ENCODE measurements around the gene SLC7A1.

The SLC7A1 gene

DNA sequence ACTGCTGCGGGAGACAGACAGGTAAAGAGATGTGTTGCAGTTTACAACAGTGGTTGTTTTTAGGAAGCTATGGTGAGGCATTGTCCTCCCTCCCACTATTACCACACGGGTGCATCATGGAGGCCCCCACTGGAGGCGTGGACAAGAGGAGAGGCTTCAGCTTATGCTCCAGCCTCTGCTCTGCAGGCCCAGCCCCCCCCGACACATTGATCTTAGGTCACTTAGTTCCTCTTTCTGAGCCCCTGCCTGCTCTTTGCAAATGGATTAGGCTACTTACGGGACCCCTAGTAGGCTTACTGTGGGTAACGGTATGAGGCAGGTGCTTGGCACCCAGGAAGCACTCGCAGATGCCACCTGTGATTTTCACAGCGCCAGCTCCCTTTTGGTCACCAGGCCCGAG lies 123.9 kb downstream of the SLC7A1 start:
- Mint-ChIP-seq H3K36me3 (ENCODE audit: low read depth) (no peaks in the 10 kb centered on the region), H3K4me3 (no peak overlapping the region), H3K27me3 (ENCODE audit: low read depth) (no peaks in the 10 kb centered on the region), H3K4me1 (peaks cover 5% of the 10 kb centered on the region), H3K27ac (no peak overlapping the region), H3K9me3 (no peaks in the 10 kb centered on the region)
- TF ChIP-seq CTCF (IDR thresholded peaks at IDR 0.05; ENCODE audit: unreplicated experiment in 3 of 3), result no peak

DNA sequence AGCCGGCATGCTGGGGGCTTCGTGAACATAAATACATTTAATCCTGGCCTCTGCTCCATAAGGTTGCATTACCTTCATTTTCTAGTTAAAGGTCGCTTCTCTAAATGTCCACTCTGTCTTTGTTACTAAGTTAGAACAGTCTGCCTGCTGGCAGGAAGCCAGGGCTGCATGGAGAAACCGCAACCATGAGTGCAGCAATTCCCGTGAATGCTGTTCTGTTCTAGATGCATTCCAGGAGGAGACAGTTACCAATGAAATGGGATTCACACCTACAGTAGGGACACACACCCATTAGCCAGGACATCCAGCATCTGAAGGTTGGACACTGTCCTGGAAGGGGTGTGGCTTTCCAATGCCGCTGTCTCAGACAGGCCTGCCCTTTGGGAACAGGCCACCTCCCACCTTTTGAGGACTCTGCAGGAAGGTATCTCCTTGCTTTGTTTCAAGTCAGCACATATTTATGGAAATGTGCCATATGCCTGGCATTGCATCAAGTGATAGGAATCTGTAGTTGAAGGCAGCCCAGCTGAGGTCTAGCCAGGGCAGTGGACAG lies 129.7 kb downstream of the SLC7A1 start:
- no peaks in the 10 kb centered on the region for H3K27me3 Mint-ChIP-seq (ENCODE audit: low read depth)
- H3K4me1 Mint-ChIP-seq, result peaks cover 5% of the 10 kb centered on the region
- H3K9me3 Mint-ChIP-seq, result no peaks in the 10 kb centered on the region
- H3K36me3 Mint-ChIP-seq (ENCODE audit: low read depth), result no peaks in the 10 kb centered on the region
- H3K4me3 Mint-ChIP-seq, result no peak overlapping the region
- TF ChIP-seq CTCF (IDR thresholded peaks at IDR 0.05; ENCODE audit: unreplicated experiment in 3 of 3), result no peak
- peak overlapping the region in 1 of 3 experiments; percentile 41 for H3K27ac Mint-ChIP-seq

DNA sequence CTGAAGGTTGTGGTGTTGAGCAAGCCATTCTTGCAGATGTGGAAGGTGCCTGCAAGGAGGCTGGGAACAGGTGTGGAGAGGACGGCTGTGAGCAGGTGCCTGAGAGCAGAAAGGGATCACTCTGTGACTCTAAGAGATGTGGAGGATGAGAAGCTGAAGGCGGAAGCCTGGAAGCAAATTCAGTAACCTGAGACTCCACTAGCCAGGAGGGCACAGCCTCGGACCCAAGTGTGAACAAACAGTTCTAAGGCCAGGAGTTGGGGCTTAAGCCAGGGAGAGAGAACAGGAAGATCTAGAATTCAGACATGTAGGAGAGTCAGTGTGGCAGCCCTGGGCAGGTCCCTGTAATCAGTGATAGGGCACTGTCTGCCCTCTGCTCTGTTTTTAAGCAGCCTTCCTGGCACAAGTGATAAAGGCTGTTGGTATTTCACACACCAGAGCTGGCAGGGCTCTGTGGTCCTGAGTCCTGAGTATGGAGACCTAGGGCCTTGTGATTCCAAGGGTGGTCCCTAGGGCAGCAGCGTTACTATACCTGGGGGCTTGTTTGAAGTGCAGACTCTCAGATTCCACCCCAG lies 131.3 kb downstream of the SLC7A1 start:
- H3K4me1 Mint-ChIP-seq, result peaks cover 5% of the 10 kb centered on the region
- TF ChIP-seq CTCF (IDR thresholded peaks at IDR 0.05; ENCODE audit: unreplicated experiment in 3 of 3), result no peak

DNA sequence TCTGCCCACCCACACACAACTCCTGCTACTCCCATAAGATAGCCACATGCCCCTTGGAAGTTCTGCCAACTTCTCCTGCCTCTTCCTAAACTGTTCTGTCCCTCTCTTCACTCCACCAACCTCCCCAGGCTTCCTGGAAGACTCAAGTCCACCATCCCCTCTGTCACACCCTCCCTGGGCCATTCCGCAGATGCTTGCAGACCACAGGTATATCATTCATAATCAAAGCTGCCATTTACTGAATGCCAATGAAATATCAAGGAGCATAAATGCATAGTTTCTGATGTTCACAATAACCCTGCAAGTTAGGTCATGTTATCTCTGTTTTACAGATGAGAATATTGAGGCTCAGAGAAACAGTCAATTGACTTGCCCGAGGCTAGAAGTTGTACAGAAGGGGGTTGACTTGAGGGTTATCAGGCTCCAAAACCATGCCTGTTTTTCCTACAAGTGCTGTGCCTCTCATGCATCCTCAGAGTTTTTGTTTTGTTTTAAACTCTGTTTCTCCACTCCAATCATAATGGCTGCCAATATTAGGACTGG lies 135.6 kb downstream of the SLC7A1 start:
- no peak for TF ChIP-seq CTCF (IDR thresholded peaks at IDR 0.05; ENCODE audit: unreplicated experiment in 3 of 3)
- Mint-ChIP-seq H3K36me3 (ENCODE audit: low read depth) (no peaks in the 10 kb centered on the region), H3K27me3 (ENCODE audit: low read depth) (no peaks in the 10 kb centered on the region), H3K9me3 (no peaks in the 10 kb centered on the region), H3K27ac (no peak overlapping the region), H3K4me3 (no peak overlapping the region), H3K4me1 (no peaks in the 10 kb centered on the region)

More for the DNA sequence above, 131.3 kb downstream of the SLC7A1 start:
- Mint-ChIP-seq H3K9me3 (no peaks in the 10 kb centered on the region), H3K27ac (no peak overlapping the region), H3K27me3 (ENCODE audit: low read depth) (no peaks in the 10 kb centered on the region), H3K36me3 (ENCODE audit: low read depth) (no peaks in the 10 kb centered on the region), H3K4me3 (no peak overlapping the region)

Data from nephron (organoid).